PC-3 (cell line): ENCODE data around the gene LIN7A. TPM values are rescaled to one million over a fixed set of nuclear protein-coding genes. Genes with fewer than 3 reads are reported as not detected.

Experiments
- ATAC-seq: fragments of 200-7000 bp; cut with Tn5 transposase; 2 replicates; pipeline ENCODE4 v1.9.1; 2020; ENCODE audit warnings: mild to moderate bottlenecking, moderate library complexity
- BruUV-seq: library from RNA; stranded (reverse); fragments of 400-500 nt; replicated peaks from 2 replicates; lab custom pipeline; 2021; lab: Mats Ljungman, UMichigan
- CTCF ChIA-PET: fragments of 300-600 bp; sonication (Branson Sonifier 250); formaldehyde crosslinking; loops from one replicate; lab custom pipeline; 2022; ENCODE audit warnings: antibody characterized with exemption; lab: Charles Lee
- POLR2A ChIA-PET: fragments of 300-600 bp; sonication (Branson Sonifier 250); formaldehyde crosslinking; loops from one replicate; lab custom pipeline; 2022; ENCODE audit warnings: antibody characterized with exemption; ENCODE audit not compliant: unreplicated experiment; lab: Charles Lee
- DNase-seq: peaks from one replicate; pipeline ENCODE4 v3.0.0-alpha.2; 2015
- H2AFZ ChIP-seq: fragments of 300-600 bp; sonication (generic); 2 replicates; pipeline ENCODE4 v1.6.0; 2016; ENCODE audit warnings: antibody characterized with exemption, low read length
- H3F3A ChIP-seq: fragments of 300-600 bp; sonication (generic); one replicate; pipeline ENCODE4 v1.6.0; 2017; ENCODE audit warnings: antibody characterized with exemption, low read length, control low read depth, mild to moderate bottlenecking; ENCODE audit not compliant: unreplicated experiment
- H3K27ac ChIP-seq: fragments of 300-600 bp; sonication (generic); 2 replicates; pipeline ENCODE4 v1.5.1; 2016; ENCODE audit warnings: mild to moderate bottlenecking, low read length
- H3K27me3 ChIP-seq: fragments of 300-600 bp; sonication (generic); 2 replicates; pipeline ENCODE4 v1.6.1; 2016; ENCODE audit warnings: low read length, mixed read lengths
- H3K36me3 ChIP-seq: fragments of 300-600 bp; sonication (generic); 2 replicates; pipeline ENCODE4 v1.6.1; 2016; ENCODE audit warnings: low read depth, mixed run types, low read length, mixed read lengths
- H3K4me1 ChIP-seq: fragments of 300-600 bp; sonication (generic); 2 replicates; pipeline ENCODE4 v1.5.1; 2016; ENCODE audit warnings: low read length; ENCODE audit not compliant: insufficient read depth
- H3K4me2 ChIP-seq: fragments of 300-600 bp; sonication (generic); 2 replicates; pipeline ENCODE4 v1.6.0; 2016; ENCODE audit warnings: low read length
- H3K4me3 ChIP-seq: fragments of 300-600 bp; sonication (generic); 2 replicates; pipeline ENCODE4 v1.5.1; 2016; ENCODE audit warnings: mild to moderate bottlenecking, low read length, mixed read lengths
- H3K79me2 ChIP-seq: fragments of 300-600 bp; sonication (generic); 2 replicates; pipeline ENCODE4 v1.6.1; 2017; ENCODE audit warnings: low read length, mixed read lengths
- H3K9ac ChIP-seq: fragments of 300-600 bp; sonication (generic); 2 replicates; pipeline ENCODE4 v1.6.0; 2016; ENCODE audit warnings: mild to moderate bottlenecking, low read length
- H3K9me2 ChIP-seq: fragments of 300-600 bp; sonication (generic); replicated peaks from 2 replicates; pipeline ENCODE4 v1.6.1; 2016; ENCODE audit warnings: mixed run types, low read length, mixed read lengths
- H3K9me3 ChIP-seq: fragments of 300-600 bp; sonication (generic); 2 replicates; pipeline ENCODE4 v1.6.1; 2016; ENCODE audit warnings: low read length, mixed read lengths
- H4K20me1 ChIP-seq: fragments of 300-600 bp; sonication (generic); 2 replicates; pipeline ENCODE4 v1.6.1; 2016; ENCODE audit warnings: low read length, mixed read lengths
- CTCF ChIP-seq: fragments of 300-600 bp; sonication (generic); conservative IDR thresholded peaks from 2 replicates; pipeline ENCODE4 v1.5.1; 2017; ENCODE audit warnings: antibody characterized with exemption, low read depth, mild to moderate bottlenecking, low read length
- EZH2 ChIP-seq: fragments of 300-600 bp; sonication (generic); IDR thresholded peaks from one replicate; pipeline ENCODE4 v1.6.1; 2017; ENCODE audit warnings: antibody characterized with exemption, mild to moderate bottlenecking, low read length; ENCODE audit not compliant: unreplicated experiment
- EZH2phosphoT487 ChIP-seq: fragments of 300-600 bp; sonication (generic); IDR thresholded peaks from 2 replicates; pipeline ENCODE4 v1.6.1; 2018; ENCODE audit warnings: mild to moderate bottlenecking, antibody characterized with exemption, low read length, borderline replicate concordance
- intact Hi-C: fragments of 100-400 bp; cut with micrococcal nuclease; formaldehyde crosslinking; loops from 2 replicates; pipeline ENCODE4 v1.9.0; 2023
- total RNA-seq: library from RNA; depleted of rRNA; stranded (reverse); fragments of >200 nt; gene quantifications from 2 replicates; pipeline ENCODE4 v1.2.3, GENCODE V29; 2014

The LIN7A gene
- total RNA-seq, 1 experiment from 2014 or later = not detected

DNA sequence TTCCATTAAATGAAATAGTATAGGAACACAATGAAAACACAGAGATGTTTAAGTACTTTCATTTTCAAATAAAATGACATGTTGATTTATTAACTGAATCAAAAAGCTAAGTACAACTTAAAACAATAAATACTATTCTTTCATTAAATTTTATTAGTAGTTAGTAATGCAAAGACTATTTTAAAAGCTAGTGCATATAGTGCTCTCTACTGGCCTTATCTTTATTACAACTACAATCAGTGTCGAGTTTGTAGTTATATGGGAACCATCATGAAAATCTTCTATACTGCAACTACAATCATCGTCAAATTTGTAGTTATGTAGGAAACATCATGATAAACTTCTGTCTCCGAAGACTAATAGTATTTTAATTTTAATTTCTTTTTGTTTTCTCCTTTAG, 8.9 kb upstream of the LIN7A start:
- no TSS peak for BruUV-seq
- H3K4me2 ChIP-seq = no peak overlapping the region
- H3K27ac ChIP-seq = no peak overlapping the region
- H3K4me1 ChIP-seq = no peaks in the 10 kb centered on the region
- no peak overlapping the region for H2AFZ ChIP-seq
- no peak overlapping the region for H3K9ac ChIP-seq
- ChIA-PET CTCF (interaction anchor here (0.6 kb wide), 1 partner anchor 311 kb away, joined by 4 read pairs; no protein-coding TSS in a partner anchor), POLR2A (no interaction called here)
- no peaks in the 10 kb centered on the region for H3K27me3 ChIP-seq
- DNase-seq (peak; percentile 16), ATAC-seq (peak; percentile 64)
- H3K9me2 ChIP-seq = no peaks in the 10 kb centered on the region
- no peak overlapping the region for H3K4me3 ChIP-seq
- no peaks in the 10 kb centered on the region for H3F3A ChIP-seq
- TF ChIP-seq EZH2 (no peak), CTCF (peak; percentile 41), EZH2phosphoT487 (no peak)
- H4K20me1 ChIP-seq = no peaks in the 10 kb centered on the region
- intact Hi-C loops = loop anchor here (5.0 to 10.0 kb wide), 3 partner anchors 109 to 534 kb away; no protein-coding TSS in a partner anchor
- H3K9me3 ChIP-seq = no peaks in the 10 kb centered on the region
- no peaks in the 10 kb centered on the region for H3K79me2 ChIP-seq
- H3K36me3 ChIP-seq = no peaks in the 10 kb centered on the region

- intact Hi-C loops = loop anchor here (10.0 kb wide), 1 partner anchor 181 kb away; no protein-coding TSS in a partner anchor
- CTCF ChIA-PET = no interaction called here
Observed at GRCh38 chr12:80943338-80943737, 5.6 kb upstream of the LIN7A start.

More at GRCh38 chr12:80943338-80943737, 5.6 kb upstream of the LIN7A start:
- Histone ChIP-seq H3K36me3 (no peaks in the 10 kb centered on the region), H3K27me3 (peaks cover 6% of the 10 kb centered on the region; the same call in 1 of the 2 replicates), H4K20me1 (no peaks in the 10 kb centered on the region), H3K9ac (no peak overlapping the region), H3K27ac (no peak overlapping the region), H3F3A (no peaks in the 10 kb centered on the region), H3K9me2 (no peaks in the 10 kb centered on the region), H3K4me1 (no peaks in the 10 kb centered on the region), H3K9me3 (no peaks in the 10 kb centered on the region), H3K4me2 (no peak overlapping the region), H3K79me2 (no peaks in the 10 kb centered on the region), H2AFZ (no peak overlapping the region), H3K4me3 (no peak overlapping the region)
- no TSS peak for BruUV-seq
- DNase-seq (no peak), ATAC-seq (no peak)
- TF ChIP-seq EZH2phosphoT487 (no peak), CTCF (no peak), EZH2 (no peak)
- POLR2A ChIA-PET = no interaction called here
